AG10803 (cell line): ENCODE data around the gene C8G.

Experiments
- DNase-seq: peaks from one replicate; pipeline ENCODE4 v3.0.0; 2010; ENCODE audit warnings: low read depth
- H3K4me3 ChIP-seq: 2 replicates; pipeline ENCODE4 v1.5.1; 2011; ENCODE audit warnings: mild to moderate bottlenecking, low read length, control low read depth
- CTCF ChIP-seq: conservative IDR thresholded peaks from 2 replicates; pipeline ENCODE4 v1.5.1; 2011; ENCODE audit warnings: mild to moderate bottlenecking, low read length, control low read depth, inconsistent platforms

C8G gene

GRCh38 chr9:136952321-136952850, 7.3 kb downstream of the C8G start:
- no peak for DNase-seq
- no peak for TF ChIP-seq CTCF
- H3K4me3 ChIP-seq, result no peak overlapping the region

- TF ChIP-seq CTCF, result no peak
- H3K4me3 ChIP-seq, result no peak overlapping the region
- no peak for DNase-seq
Measured at GRCh38 chr9:136952876-136953770, 8.1 kb downstream of the C8G start.

- H3K4me3 ChIP-seq, result no peak overlapping the region
- DNase-seq, result no peak
- TF ChIP-seq CTCF, result no peak
Measured at GRCh38 chr9:136953771-136954269, 8.8 kb downstream of the C8G start.

GRCh38 chr9:136954270-136955083, 9.4 kb downstream of the C8G start:
- H3K4me3 ChIP-seq, result no peak overlapping the region
- TF ChIP-seq CTCF, result no peak
- DNase-seq, result no peak

GRCh38 chr9:136955202-136955942, 10.3 kb downstream of the C8G start:
- no peak for DNase-seq
- no peak overlapping the region for H3K4me3 ChIP-seq
- no peak for TF ChIP-seq CTCF

GRCh38 chr9:136955943-136956335, 10.9 kb downstream of the C8G start:
- DNase-seq, result no peak
- no peak for TF ChIP-seq CTCF
- H3K4me3 ChIP-seq, result no peak overlapping the region
